GM12865 (cell line): ENCODE data around the gene UBE2J2.
A peak's percentile ranks its signal among the peaks of the same experiment; 100 is the strongest.

ENCODE experiments used
- DNase-seq: peaks from one replicate; pipeline ENCODE4 v3.0.0; 2010; ENCODE audit warnings: low read depth
- H3K4me3 ChIP-seq: 2 replicates; pipeline ENCODE4 v1.5.1; 2011; ENCODE audit warnings: mild to moderate bottlenecking, low read depth, low read length, control low read depth
- CTCF ChIP-seq: IDR thresholded peaks from 2 replicates; pipeline ENCODE4 v1.5.1; 2011; ENCODE audit warnings: low read length, control low read depth, low read depth, inconsistent platforms; ENCODE audit not compliant: insufficient read depth; ENCODE audit errors: missing control alignments

Gene UBE2J2

GRCh38 chr1:1273512-1274298 lies at the start of gene UBE2J2:
Gene UBE2J2 (minus strand): TSS chr1:1273854. CDS start chr1:1267992, 5,862 bp downstream.
- H3K4me3 ChIP-seq: peak within 1 kb of the TSS; percentile 95
- DNase-seq: peak; percentile 97
- peak; percentile 5 for TF ChIP-seq CTCF

GRCh38 chr1:1322952-1323351 lies 49.3 kb upstream of the UBE2J2 start:
- H3K4me3 ChIP-seq: no peak overlapping the region
- TF ChIP-seq CTCF: no peak
- no peak for DNase-seq

- H3K4me3 ChIP-seq: no peak overlapping the region
- no peak for DNase-seq
- TF ChIP-seq CTCF: no peak
Measured at GRCh38 chr1:1322418-1322817, 48.8 kb upstream of the UBE2J2 start.

GRCh38 chr1:1321477-1321876 lies 47.8 kb upstream of the UBE2J2 start:
- TF ChIP-seq CTCF: no peak
- DNase-seq: no peak
- H3K4me3 ChIP-seq: no peak overlapping the region

GRCh38 chr1:1320666-1321448 lies 47.2 kb upstream of the UBE2J2 start:
- TF ChIP-seq CTCF: no peak
- no peak overlapping the region for H3K4me3 ChIP-seq
- DNase-seq: no peak

GRCh38 chr1:1319646-1319941 lies 45.9 kb upstream of the UBE2J2 start:
- no peak for DNase-seq
- no peak for TF ChIP-seq CTCF
- no peak overlapping the region for H3K4me3 ChIP-seq
